Measurements from ENCODE around the gene PARVG. TPM values are rescaled to one million over a fixed set of nuclear protein-coding genes. Genes with fewer than 3 reads are reported as not detected.

Gene PARVG
- total RNA-seq, 2 donors from 2014 or later, result 3.6 to 8.4 TPM

DNA sequence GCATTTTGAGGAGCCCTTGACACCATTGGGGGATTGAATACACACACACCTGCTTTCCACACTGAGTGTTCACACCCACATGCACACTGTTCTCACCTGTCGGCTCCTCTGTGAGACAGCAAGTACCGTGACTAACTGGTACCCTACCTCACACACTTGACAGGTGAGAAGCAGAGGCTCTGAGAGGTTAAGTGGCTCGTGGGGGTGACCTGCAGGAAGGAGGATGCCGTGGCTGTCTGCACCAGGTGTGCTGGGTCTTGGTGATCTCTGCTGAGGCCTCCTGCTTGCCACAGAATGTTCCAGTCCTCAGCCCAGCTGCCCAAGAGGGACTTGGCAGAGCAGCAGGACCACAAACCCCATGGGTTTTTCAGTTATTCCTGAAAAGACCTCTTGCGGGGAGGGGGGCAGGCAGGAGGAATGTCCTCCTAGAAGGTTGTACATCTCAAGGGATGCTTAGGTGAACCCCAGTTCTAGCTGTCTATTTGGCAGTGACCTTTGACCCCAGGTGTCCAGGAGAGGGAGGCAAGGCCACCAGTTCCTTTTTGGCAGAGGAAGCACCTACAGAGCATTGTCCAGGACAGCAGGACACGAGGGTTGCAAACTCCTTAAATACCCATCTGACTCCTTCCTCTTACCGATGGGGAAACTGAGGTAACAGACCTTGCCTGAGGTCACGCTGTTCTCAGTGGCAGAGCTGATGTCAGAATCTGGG lies 66.0 kb downstream of the PARVG start:
- DNase-seq (no peak), ATAC-seq (no peak)
- intact Hi-C loops (cut with DNase I, micrococcal nuclease), result no loop called here

DNA sequence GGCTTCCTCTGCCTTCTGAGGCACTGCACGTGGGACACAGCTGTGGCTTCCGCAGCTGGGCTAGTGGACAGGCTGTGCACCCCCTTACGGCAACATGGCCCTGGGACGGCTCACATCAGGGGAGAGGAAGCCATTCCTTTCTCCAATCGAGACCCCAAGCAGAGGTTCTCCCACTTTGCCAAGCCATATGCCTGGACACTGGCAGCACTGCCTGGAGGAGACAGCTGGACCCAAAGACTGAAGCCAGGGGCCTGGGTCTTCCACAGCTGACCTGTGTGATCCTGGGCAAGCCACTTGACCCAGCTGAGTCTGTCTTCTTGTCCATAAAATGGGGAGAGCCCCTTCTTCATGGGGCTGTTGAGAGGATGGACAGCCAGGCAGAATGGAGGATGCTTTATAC lies 66.6 kb downstream of the PARVG start:
- DNase-seq (no peak), ATAC-seq (no peak)
- intact Hi-C loops (cut with DNase I, micrococcal nuclease), result no loop called here

DNA sequence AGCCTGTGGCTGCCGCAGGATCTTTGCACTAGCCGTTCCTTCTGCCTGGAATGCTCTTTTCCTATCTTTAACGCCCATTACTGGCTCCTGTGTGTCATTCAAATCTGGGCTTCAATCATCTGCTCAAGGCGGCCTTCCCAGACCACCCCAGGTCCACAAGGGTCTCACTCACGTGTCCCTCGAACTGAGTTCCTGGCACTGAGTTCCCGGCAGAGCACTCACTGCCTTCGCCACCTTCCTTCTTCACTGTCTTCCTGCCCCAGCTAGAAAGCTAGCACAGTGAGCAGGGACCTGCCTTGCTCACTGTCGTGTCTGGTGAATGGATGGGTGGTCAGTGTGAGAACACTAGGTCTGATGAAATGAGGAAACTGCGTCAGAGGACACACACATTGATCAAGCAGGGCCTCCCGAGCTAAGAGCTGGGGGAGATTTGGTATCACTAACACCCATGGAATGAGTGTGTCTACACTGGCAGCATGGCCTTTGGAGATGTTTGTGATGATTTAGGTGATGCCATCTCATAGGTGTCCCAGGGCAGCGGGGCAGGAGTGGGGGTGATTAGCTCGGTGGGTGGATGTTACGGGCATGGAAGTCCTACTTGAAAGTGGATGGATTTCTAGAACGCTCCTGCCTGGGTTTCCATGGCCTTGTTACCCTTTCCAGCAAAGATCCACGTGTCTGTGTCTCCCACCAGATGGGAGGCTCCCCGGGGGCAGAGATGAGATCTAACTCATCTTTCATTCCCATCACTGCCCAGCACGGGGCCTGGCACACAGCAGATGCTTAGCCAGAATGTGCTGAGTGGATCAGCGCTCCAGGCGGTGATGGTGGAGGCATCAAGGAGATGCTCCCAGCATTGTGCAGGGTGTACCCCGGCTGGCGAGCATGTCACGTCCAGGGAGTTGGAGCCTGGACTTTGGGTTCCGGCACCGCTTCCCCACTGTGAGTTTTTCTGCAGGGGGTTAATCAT lies 67.5 kb downstream of the PARVG start:
- DNase-seq, result no peak
- intact Hi-C loops (cut with DNase I, micrococcal nuclease), result no loop called here
- ATAC-seq, result no peak

DNA sequence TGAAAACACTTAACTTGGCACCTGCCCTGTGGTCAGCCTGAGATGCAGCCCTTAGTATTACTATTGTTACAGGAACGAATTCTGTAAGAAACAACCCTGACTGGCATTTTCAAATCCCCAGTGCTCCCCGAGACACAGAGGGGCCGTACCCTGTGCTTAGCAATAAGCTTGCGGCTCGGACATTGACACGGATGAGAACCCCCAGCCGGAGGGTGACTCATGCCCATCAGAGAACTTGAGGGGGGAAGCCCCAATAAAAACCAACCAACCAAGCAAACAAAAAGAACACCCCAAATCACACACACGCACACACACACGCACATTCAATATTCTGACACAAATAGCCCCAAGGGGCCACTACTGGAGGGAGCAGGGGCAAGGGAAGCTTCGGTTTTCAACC lies 68.2 kb downstream of the PARVG start:
- intact Hi-C loops (cut with DNase I, micrococcal nuclease), result no loop called here
- DNase-seq (no peak), ATAC-seq (no peak)

DNA sequence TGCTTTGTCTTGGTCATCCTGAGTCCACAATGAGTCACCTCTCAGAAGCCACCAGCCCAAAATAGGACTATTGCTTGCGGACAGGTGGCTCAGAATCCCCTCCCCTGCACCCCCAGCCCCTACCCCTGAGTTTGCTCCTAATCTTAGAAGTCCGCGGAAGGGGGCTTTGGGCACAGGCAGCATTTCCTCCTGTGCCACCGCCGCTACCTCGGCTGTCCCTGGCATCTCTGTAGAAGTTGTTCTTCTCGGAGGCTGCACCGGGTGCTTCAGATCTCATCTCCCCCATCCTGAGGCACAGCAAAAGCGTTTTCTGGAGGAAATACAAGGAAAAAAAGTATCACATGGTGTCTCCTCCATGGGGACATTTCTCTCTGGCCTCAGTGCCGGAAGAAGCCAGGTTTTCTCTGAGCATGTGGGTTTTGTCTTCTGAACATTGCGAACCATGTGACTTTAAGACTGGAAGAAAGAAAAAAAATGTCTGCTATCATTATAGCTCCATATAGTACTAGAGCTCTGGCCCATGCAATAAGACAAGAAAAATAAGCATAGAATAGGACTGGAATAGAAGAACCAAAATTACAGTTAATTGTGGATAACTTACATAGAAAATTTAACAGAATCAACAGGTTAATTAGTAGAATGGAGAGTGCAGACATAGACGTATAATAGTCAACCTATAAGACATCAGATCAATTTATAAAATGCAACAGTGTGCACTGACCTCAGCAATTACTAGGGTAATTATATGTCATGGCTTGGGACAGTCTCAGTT lies 68.8 kb downstream of the PARVG start:
- ATAC-seq (no peak), DNase-seq (no peak)
- intact Hi-C loops (cut with DNase I, micrococcal nuclease), result no loop called here

DNA sequence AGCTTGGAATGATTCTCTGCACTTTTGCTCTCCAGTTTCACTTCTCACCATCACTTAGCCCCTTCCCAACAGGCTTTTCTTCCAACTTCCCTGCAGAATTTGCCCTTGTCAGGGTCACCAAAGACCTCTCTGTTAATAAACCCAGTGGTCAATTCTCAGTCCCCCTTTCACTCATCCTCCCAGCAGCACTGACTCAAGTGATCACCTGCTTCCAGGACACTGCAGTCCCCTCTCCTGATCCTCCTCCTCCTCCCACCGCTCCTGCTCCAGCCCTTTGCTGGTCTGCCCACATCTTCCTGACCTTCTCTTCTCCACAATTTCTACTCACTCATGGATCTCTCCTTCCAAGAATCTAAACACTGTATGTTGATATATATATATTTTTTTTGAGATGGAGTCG lies 74.1 kb downstream of the PARVG start:
- no peak for DNase-seq
- ATAC-seq, result no peak
- intact Hi-C loops (cut with DNase I, micrococcal nuclease), result no loop called here

DNA sequence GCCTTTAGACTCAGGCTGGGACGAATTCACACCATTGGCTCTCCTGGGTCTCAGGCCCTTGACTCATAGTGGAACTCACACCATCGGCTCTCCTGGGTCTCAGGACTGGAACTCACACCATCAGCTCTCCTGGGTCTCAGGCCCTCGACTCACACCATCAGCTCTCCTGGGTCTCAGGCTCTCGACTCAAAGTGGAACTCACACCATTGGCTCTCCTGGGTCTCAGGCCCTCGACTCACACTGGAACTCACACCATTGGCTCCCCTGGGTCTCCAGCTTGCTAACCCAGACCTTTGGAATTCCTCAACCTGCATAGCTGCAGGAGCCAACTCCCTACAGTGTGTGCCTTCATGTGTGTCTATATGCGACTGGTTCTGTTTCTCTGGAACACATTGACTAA lies 75.4 kb downstream of the PARVG start:
- DNase-seq, result no peak
- no peak for ATAC-seq
- intact Hi-C loops (cut with DNase I, micrococcal nuclease), result no loop called here

DNA sequence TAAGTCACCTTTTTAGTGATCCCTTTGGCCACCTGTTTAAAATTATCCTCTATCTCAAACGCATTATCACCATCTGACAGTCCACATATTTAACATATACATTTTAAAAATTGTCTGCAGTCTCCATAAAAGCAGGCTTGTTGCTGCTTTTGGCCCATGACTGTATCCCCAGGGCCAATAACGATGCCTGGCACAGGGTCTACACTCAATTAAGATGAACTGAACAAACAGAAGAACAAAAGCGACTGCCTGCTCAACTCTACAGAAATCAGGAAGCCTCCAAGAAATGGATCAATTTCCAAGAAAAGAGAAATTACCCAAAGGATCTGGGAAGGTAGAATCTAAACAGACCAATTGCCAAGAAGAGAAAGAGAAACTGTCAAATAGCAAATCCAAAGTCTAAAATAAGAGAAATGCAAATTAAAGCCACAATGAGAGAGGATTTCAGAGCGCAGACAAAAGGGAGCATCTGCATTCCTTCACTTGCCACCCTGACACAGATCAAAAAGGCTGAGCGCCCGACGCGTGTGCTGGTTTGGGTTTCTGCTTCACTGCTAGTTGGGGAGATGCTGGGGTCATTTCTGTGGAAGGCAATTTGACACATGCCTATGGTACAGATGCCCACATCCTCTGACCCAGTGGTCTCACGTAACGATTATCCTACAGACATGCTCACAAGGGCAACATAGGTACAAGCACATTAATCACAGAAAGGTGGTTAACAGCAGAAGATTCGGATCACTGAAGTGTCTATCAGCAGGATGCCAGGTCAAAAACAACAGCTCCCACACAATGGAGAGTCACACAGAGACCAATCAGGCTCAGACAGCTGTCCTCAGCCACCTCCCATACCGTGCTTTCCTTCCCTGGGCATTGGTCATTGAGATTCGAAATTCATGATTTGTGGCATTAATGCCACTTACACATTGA lies 76.1 kb downstream of the PARVG start:
- intact Hi-C loops (cut with DNase I, micrococcal nuclease), result no loop called here
- ATAC-seq (no peak), DNase-seq (no peak)

Other genes starting within 250 kb of the PARVG start
- gene SAMM50, start 225.5 kb upstream of the PARVG start, total RNA-seq, result 10 to 100 TPM; 47.1 to 59.3 TPM
- 10 to 100 TPM in 1 of 2 donors, 1 to 10 TPM in 1; 7.8 to 13.5 TPM for gene PARVB, start 156.6 kb upstream of the PARVG start, total RNA-seq
- gene SHISAL1, start 132.0 kb downstream of the PARVG start, total RNA-seq, result 1 to 10 TPM in 1 of 2 donors, under 1 TPM in 1; 0.27 to 8.6 TPM